Liver (tissue), 9 donors: ENCODE data around the gene ALDH1A2. TPM values are rescaled to one million over a fixed set of nuclear protein-coding genes. Genes with fewer than 3 reads are reported as not detected.

ENCODE experiments used
- DNase-seq: peaks from one replicate; pipeline ENCODE4 v3.0.0-alpha.2; 2017; ENCODE audit warnings: low spot score
- H3K27ac ChIP-seq, 2 donors: one replicate each; pipeline ENCODE4 v1.7.0; 2013; ENCODE audit warnings: inconsistent platforms in 2 of 2, low read length in 2 of 2, control low read depth in 1 of 2, low read depth in 1 of 2, mild to moderate bottlenecking in 1 of 2
- H3K27me3 ChIP-seq, 4 donors: one replicate each; pipeline versions ENCODE4 v1.6.1 to v1.7.0; 2013; ENCODE audit warnings: low read length in 3 of 4, inconsistent platforms in 1 of 4, mild to moderate bottlenecking in 1 of 4, moderate library complexity in 1 of 4; ENCODE audit not compliant: control insufficient read depth in 4 of 4, insufficient read depth in 4 of 4
- H3K36me3 ChIP-seq, 4 donors: one replicate each; pipeline versions ENCODE4 v1.6.1 to v1.7.0; 2013; ENCODE audit warnings: low read length in 3 of 4, mild to moderate bottlenecking in 3 of 4, low read depth in 1 of 4, moderate library complexity in 1 of 4; ENCODE audit not compliant: control insufficient read depth in 4 of 4, insufficient read depth in 3 of 4
- H3K4me1 ChIP-seq, 4 donors: one replicate each; pipeline versions ENCODE4 v1.6.1 to v1.7.0; 2013; ENCODE audit warnings: low read length in 3 of 4, mild to moderate bottlenecking in 3 of 4, moderate library complexity in 1 of 4; ENCODE audit not compliant: control insufficient read depth in 4 of 4, insufficient read depth in 4 of 4
- H3K4me3 ChIP-seq, 3 donors: one replicate each; pipeline versions ENCODE4 v1.6.1 to v1.7.0; 2013; ENCODE audit warnings: low read length in 3 of 3, control low read depth in 1 of 3, low read depth in 1 of 3, mild to moderate bottlenecking in 1 of 3
- H3K9ac ChIP-seq, 2 donors: one replicate each; pipeline ENCODE4 v1.7.0; 2013; ENCODE audit warnings: low read length in 2 of 2, mild to moderate bottlenecking in 2 of 2, moderate library complexity in 2 of 2, control low read depth in 1 of 2, low read depth in 1 of 2
- H3K9me3 ChIP-seq, 4 donors: one replicate each; pipeline versions ENCODE4 v1.6.1 to v1.7.0; 2013; ENCODE audit warnings: low read length in 3 of 4; ENCODE audit not compliant: control insufficient read depth in 4 of 4
- ATF3 ChIP-seq: IDR thresholded peaks from 2 replicates; pipeline ENCODE4 v1.6.1; 2016; ENCODE audit warnings: antibody characterized with exemption
- CTCF ChIP-seq: fragments of 150-350 bp; IDR thresholded peaks from 2 replicates; pipeline ENCODE4 v1.5.1; 2017; ENCODE audit warnings: improper control_type of control experiment, low read depth, low read length; ENCODE audit not compliant: missing input control
- EGR1 ChIP-seq, 2 donors: IDR thresholded peaks; 2 replicates each; pipeline ENCODE4 v1.6.1; 2016 to 2018; ENCODE audit warnings: antibody characterized with exemption in 2 of 2, low read depth in 2 of 2
- FOXA1 ChIP-seq: IDR thresholded peaks from 2 replicates; pipeline ENCODE4 v1.6.1; 2016; ENCODE audit warnings: antibody characterized with exemption
- FOXA2 ChIP-seq: IDR thresholded peaks from 2 replicates; pipeline ENCODE4 v1.6.1; 2016; ENCODE audit warnings: antibody characterized with exemption
- GABPA ChIP-seq, 2 donors: IDR thresholded peaks in 1 of 2; conservative IDR thresholded peaks in 1 of 2; 2 replicates each; pipeline ENCODE4 v1.6.1; 2016; ENCODE audit warnings: antibody characterized with exemption in 2 of 2, mild to moderate bottlenecking in 1 of 2, moderate library complexity in 1 of 2
- HNF4A ChIP-seq, 2 donors: conservative IDR thresholded peaks; 2 replicates each; pipeline ENCODE4 v1.6.1; 2016; ENCODE audit warnings: antibody characterized with exemption in 2 of 2, mild to moderate bottlenecking in 2 of 2
- HNF4G ChIP-seq: IDR thresholded peaks from 2 replicates; pipeline ENCODE4 v1.6.1; 2016; ENCODE audit warnings: antibody characterized with exemption
- MAX ChIP-seq: IDR thresholded peaks from 2 replicates; pipeline ENCODE4 v1.6.1; 2016; ENCODE audit warnings: antibody characterized with exemption
- NR2F2 ChIP-seq: IDR thresholded peaks from 2 replicates; pipeline ENCODE4 v1.6.1; 2016; ENCODE audit warnings: antibody characterized with exemption
- REST ChIP-seq: IDR thresholded peaks from 2 replicates; pipeline ENCODE4 v1.6.1; 2016; ENCODE audit warnings: antibody characterized with exemption, mild to moderate bottlenecking
- RXRA ChIP-seq, 2 donors: IDR thresholded peaks; 2 replicates each; pipeline ENCODE4 v1.6.1; 2017 to 2018; ENCODE audit warnings: antibody characterized with exemption in 2 of 2, mild to moderate bottlenecking in 1 of 2
- SP1 ChIP-seq: IDR thresholded peaks from 2 replicates; pipeline ENCODE4 v1.6.1; 2018; ENCODE audit warnings: antibody characterized with exemption, mild to moderate bottlenecking
- TAF1 ChIP-seq: conservative IDR thresholded peaks from 2 replicates; pipeline ENCODE4 v1.6.1; 2016; ENCODE audit warnings: antibody characterized with exemption, mild to moderate bottlenecking
- YY1 ChIP-seq: IDR thresholded peaks from 2 replicates; pipeline ENCODE4 v1.6.1; 2016; ENCODE audit warnings: antibody characterized with exemption, mild to moderate bottlenecking
- ZBTB33 ChIP-seq: IDR thresholded peaks from 2 replicates; pipeline ENCODE4 v1.6.1; 2016; ENCODE audit warnings: antibody characterized with exemption
- WGBS: extraction: QIAGEN DNeasy Blood & Tissue Kit; methylation state at CpG from one replicate; pipeline ENCODE4 v1.1.7; 2013; 5-methylcytosine and 5-hydroxymethylcytosine counted together
- polyA plus RNA-seq, 2 donors: library from polyadenylated mRNA; stranded (reverse) in 1 of 2; unstranded in 1 of 2; fragments of 200-250 nt in 1 of 2; fragments of >200 nt in 1 of 2; fragmentation: Nextera tagmentation in 1 of 2; extraction: Ambion mirVana in 1 of 2; gene quantifications; one replicate each; pipeline versions ENCODE4 v1.2.1 to v1.2.3, GENCODE V29; 2013 to 2015
- total RNA-seq, 2 donors: library from RNA; depleted of rRNA; stranded (reverse); fragments of >200 nt; gene quantifications; one replicate each; pipeline ENCODE4 v1.2.3, GENCODE V29; 2014
- donor health status: healthy.
- donor health status: healthy.
- donor health status: healthy.
- donor health status: healthy.
- donor health status: healthy.

ALDH1A2 gene
- total and polyA plus RNA-seq, 4 donors = 1.2 to 22.7 (median 14.0) TPM

GRCh38 chr15:57932348-57932747 lies 133.2 kb downstream of the ALDH1A2 start:
- no peaks in the 10 kb centered on the region for H3K36me3 ChIP-seq
- no peaks in the 10 kb centered on the region for H3K27me3 ChIP-seq
- H3K9me3 ChIP-seq = no peaks in the 10 kb centered on the region
- 83% methylated on average over 2 of the region's 2 CpGs for WGBS
- no peak for TF ChIP-seq NR2F2
- TF ChIP-seq ATF3 = no peak
- TF ChIP-seq FOXA2 = no peak
- no peak for TF ChIP-seq FOXA1
- no peak for TF ChIP-seq RXRA (IDR thresholded peaks at IDR 0.05)
- no peak for TF ChIP-seq SP1
- no peak for TF ChIP-seq MAX
- no peak for TF ChIP-seq GABPA (IDR thresholded peaks at IDR 0.05 in 1 of 2, conservative IDR thresholded peaks at IDR 0.05 in 1 of 2)
- no peak for TF ChIP-seq REST
- no peak for TF ChIP-seq TAF1
- no peak for TF ChIP-seq HNF4G
- no peak for TF ChIP-seq CTCF
- no peak for TF ChIP-seq EGR1 (IDR thresholded peaks at IDR 0.05; ENCODE audit: low read depth in 2 of 2)
- no peak for TF ChIP-seq YY1
- TF ChIP-seq ZBTB33 = no peak
- TF ChIP-seq HNF4A (conservative IDR thresholded peaks at IDR 0.05) = no peak
- no peak overlapping the region for H3K27ac ChIP-seq
- H3K9ac ChIP-seq = no peak overlapping the region
- no peak for DNase-seq
- peaks cover 0 to 4% (median 0%) of the 10 kb centered on the region in 4 donors for H3K4me1 ChIP-seq
- no peak overlapping the region for H3K4me3 ChIP-seq

- WGBS = 76% methylated on average over 1 of the region's 1 CpG
- H3K9ac ChIP-seq = no peak overlapping the region
- H3K4me3 ChIP-seq = no peak overlapping the region
- no peak for TF ChIP-seq ZBTB33
- no peak for TF ChIP-seq YY1
- no peaks in the 10 kb centered on the region for H3K27me3 ChIP-seq
- peaks cover 0 to 4% (median 0%) of the 10 kb centered on the region in 4 donors for H3K4me1 ChIP-seq
- no peak overlapping the region for H3K27ac ChIP-seq
- no peaks in the 10 kb centered on the region for H3K36me3 ChIP-seq
- DNase-seq = no peak
- H3K9me3 ChIP-seq = no peaks in the 10 kb centered on the region
Observed at GRCh38 chr15:57931570-57931969, 133.9 kb downstream of the ALDH1A2 start.
